Lower leg skin (tissue), 3 donors: Measurements from ENCODE around the gene LILRB2.

Experiments used
- CTCF ChIP-seq, 3 donors: fragments of 450-650 bp; IDR thresholded peaks; one replicate each; pipeline ENCODE4 v1.5.1; 2016; ENCODE audit warnings: antibody characterized with exemption in 3 of 3, mild to moderate bottlenecking in 3 of 3, moderate library complexity in 2 of 3
- POLR2A ChIP-seq, 2 donors: fragments of 450-650 bp; IDR thresholded peaks; one replicate each; pipeline ENCODE4 v1.6.1; 2016 to 2017; ENCODE audit warnings: antibody characterized with exemption in 2 of 2, mild to moderate bottlenecking in 1 of 2, moderate library complexity in 1 of 2

DNA sequence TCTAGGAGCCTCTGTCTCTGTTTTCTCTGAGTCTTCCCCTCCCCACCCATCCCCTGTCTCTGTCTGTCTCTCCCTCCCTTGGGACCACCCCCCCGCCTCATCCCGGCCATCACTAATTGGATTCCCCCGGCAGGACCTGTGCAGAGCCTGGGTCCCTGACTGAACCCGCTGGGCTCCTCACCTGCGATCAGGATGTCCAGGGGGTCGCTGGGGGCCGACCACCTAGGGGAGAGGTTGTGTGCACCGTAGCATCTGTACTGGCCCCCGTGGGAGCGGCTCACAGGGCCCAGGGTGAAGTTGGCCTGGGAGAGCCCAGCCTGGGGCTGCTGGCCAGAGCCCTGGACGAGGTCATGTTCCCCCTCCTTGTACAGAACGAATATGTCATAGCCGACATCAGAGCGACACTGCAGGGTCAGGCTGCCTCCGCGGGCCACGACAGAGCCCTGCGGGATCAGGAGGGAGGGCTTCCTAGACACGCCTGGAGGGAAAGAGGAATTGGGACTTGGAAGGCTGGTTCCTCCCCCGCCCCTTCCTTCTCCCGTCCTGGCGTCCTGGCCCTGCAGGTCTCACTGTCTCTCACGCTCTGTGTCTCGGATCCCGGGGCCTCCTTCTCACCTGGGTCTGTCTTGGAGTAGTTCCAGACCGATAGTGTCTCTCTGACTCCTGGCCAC, 25.7 kb downstream of the LILRB2 start:
- no peak for TF ChIP-seq CTCF (IDR thresholded peaks at IDR 0.05)
- TF ChIP-seq POLR2A (IDR thresholded peaks at IDR 0.05): no peak
